Activated T-helper 2 cell treated with anti-CD3 and anti-CD28 coated beads, Interferon-gamma antibody, Interleukin-2, Interleukin-4, amounts not matched to agents 10 μg/mL and 5 μg/mL and 100 μg/mL, durations not matched to agents 14 hours and 24 hours and 36 hours (primary cell): ENCODE measurements around the gene STX11. TPM values are rescaled to one million over a fixed set of nuclear protein-coding genes. Genes with fewer than 3 reads are reported as not detected.
"Not testable (repeated sequence)": the region's sequence is repeated elsewhere in the genome, so short reads cannot be mapped to it uniquely, and the experiment has no call there.

Experiments
- DNase-seq: peaks from one replicate; pipeline ENCODE4 v3.0.0; 2021; ENCODE audit warnings: low spot score
- H3K27ac Mint-ChIP-seq: one replicate; pipeline ENCODE4 v1.8.0; 2021; ENCODE audit warnings: mixed read lengths
- H3K27me3 Mint-ChIP-seq: one replicate; pipeline ENCODE4 v1.8.0; 2021; ENCODE audit warnings: low read depth, mixed read lengths
- H3K36me3 Mint-ChIP-seq: one replicate; pipeline ENCODE4 v1.8.0; 2021; ENCODE audit warnings: low read depth, mixed read lengths
- H3K4me1 Mint-ChIP-seq: one replicate; pipeline ENCODE4 v1.8.0; 2021; ENCODE audit warnings: low read depth, mixed read lengths
- H3K4me3 Mint-ChIP-seq: one replicate; pipeline ENCODE4 v1.8.0; 2021; ENCODE audit warnings: low read depth, mild to moderate bottlenecking, moderate library complexity, mixed read lengths
- H3K9me3 Mint-ChIP-seq: one replicate; pipeline ENCODE4 v1.8.0; 2021; ENCODE audit warnings: mixed read lengths
- intact Hi-C: fragments of 100-400 bp; cut with micrococcal nuclease; formaldehyde crosslinking; loops from one replicate; pipeline ENCODE4 v1.15.1; 2023
- total RNA-seq: library from RNA; stranded (reverse); gene quantifications from 2 replicates; pipeline ENCODE4 v1.2.3, GENCODE V29; 2022

Gene STX11
- total RNA-seq, 1 donor from 2014 or later: 19.7 TPM

- H3K9me3 Mint-ChIP-seq: no peaks in the 10 kb centered on the region
- no peaks in the 10 kb centered on the region for H3K36me3 Mint-ChIP-seq
- H3K27me3 Mint-ChIP-seq: peaks cover 6% of the 10 kb centered on the region
- peak overlapping the region; percentile 32 for H3K27ac Mint-ChIP-seq
- DNase-seq: no peak
- intact Hi-C loops: no loop called here
- peaks cover 29% of the 10 kb centered on the region for H3K4me1 Mint-ChIP-seq
- H3K4me3 Mint-ChIP-seq: no peak overlapping the region
Measured at GRCh38 chr6:144129469-144129868, 20.8 kb upstream of the STX11 start.

- intact Hi-C loops: loop anchor here (1.0 to 2.0 kb wide), 5 partner anchors 20 to 85 kb away; partner anchors contain the start of gene SF3B5
- H3K4me1 Mint-ChIP-seq: peaks cover 29% of the 10 kb centered on the region
- peaks cover 4% of the 10 kb centered on the region for H3K27me3 Mint-ChIP-seq
- peak overlapping the region; percentile 84 for H3K27ac Mint-ChIP-seq
- no peaks in the 10 kb centered on the region for H3K36me3 Mint-ChIP-seq
- no peak for DNase-seq
- peak overlapping the region; percentile 19 for H3K4me3 Mint-ChIP-seq
- no peaks in the 10 kb centered on the region for H3K9me3 Mint-ChIP-seq
Measured at GRCh38 chr6:144131248-144131709, 19.0 kb upstream of the STX11 start.

DNA sequence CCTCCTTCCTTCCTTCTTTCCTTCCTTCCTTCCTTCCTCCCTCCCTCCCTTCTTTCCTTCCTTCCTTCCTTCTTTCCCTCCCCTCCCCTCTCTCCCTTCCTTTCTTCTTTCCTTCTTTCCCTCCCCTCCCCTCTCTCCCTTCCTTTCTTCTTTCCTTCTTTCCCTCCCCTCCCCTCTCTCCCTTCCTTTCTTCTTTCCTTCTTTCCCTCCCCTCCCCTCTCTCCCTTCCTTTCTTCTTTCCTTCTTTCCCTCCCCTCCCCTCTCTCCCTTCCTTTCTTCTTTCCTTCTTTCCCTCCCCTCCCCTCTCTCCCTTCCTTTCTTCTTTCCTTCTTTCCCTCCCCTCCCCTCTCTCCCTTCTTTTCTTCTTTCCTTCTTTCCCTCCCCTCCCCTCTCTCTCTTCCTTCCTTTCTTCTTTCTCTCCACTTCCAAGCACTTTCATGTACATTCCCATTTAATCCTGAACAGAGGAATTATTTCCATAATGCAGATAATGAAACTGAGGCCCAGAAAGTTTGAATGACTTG lies 18.1 kb upstream of the STX11 start:
- intact Hi-C loops, H3K36me3 Mint-ChIP-seq, H3K4me3 Mint-ChIP-seq, H3K9me3 Mint-ChIP-seq, DNase-seq: not testable (repeated sequence)
- peaks cover 11% of the 10 kb centered on the region for H3K27me3 Mint-ChIP-seq
- peak overlapping the region; percentile 51 for H3K27ac Mint-ChIP-seq
- H3K4me1 Mint-ChIP-seq: peaks cover 29% of the 10 kb centered on the region

DNA sequence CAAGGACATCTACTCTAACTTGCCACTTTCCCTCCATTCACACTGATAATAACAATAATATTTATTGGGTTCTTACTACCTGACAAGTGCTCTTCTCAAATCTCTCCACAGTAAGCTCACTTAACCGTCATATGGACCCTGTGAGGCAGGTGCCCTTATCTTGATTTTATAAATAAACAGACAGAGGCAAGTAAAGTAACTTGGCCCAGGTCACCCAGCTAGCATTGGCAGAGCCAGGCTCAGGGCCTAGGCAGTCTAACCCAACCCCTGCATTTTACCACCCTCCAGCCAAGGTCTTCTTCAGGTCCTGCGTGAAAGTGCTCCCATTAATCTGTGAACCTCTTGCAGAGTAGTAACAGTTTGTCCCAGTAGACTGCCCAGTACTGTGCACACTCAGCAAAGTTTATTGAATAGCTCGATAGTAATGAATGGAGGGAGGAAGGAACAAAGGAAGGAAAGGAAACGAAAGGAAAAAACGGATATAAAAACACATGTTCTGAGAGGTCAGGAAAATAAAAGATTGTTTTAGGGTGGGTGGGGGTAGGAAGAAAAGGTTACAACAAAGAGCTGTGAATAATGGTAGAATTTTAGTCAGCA lies 17.0 kb upstream of the STX11 start:
- peaks cover 29% of the 10 kb centered on the region for H3K4me1 Mint-ChIP-seq
- H3K27me3 Mint-ChIP-seq: peaks cover 12% of the 10 kb centered on the region
- H3K36me3 Mint-ChIP-seq: no peaks in the 10 kb centered on the region
- no peak overlapping the region for H3K4me3 Mint-ChIP-seq
- DNase-seq: no peak
- intact Hi-C loops: no loop called here
- no peak overlapping the region for H3K27ac Mint-ChIP-seq
- H3K9me3 Mint-ChIP-seq: no peaks in the 10 kb centered on the region

DNA sequence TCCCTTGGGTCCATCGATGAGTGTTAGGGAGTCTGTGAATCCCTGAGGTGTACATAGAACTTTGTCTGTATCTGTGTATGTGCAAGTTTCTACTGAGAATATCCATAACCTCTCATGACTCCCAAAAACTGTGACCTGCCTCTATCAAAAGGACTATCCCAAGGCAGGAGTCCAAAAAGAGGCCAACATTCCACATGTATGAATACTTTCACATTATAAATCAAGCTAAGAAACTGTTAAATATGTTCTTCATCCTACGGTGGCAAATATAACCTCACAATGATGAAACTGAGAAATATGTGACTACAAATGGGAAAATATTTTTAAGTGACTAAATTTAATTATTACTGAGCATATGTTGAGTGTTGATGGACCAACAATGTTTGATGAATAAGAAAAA lies 16.1 kb upstream of the STX11 start:
- H3K4me3 Mint-ChIP-seq: no peak overlapping the region
- intact Hi-C loops: no loop called here
- DNase-seq: no peak
- no peaks in the 10 kb centered on the region for H3K9me3 Mint-ChIP-seq
- H3K4me1 Mint-ChIP-seq: peaks cover 26% of the 10 kb centered on the region
- H3K27me3 Mint-ChIP-seq: peaks cover 12% of the 10 kb centered on the region
- H3K36me3 Mint-ChIP-seq: no peaks in the 10 kb centered on the region
- H3K27ac Mint-ChIP-seq: no peak overlapping the region

DNA sequence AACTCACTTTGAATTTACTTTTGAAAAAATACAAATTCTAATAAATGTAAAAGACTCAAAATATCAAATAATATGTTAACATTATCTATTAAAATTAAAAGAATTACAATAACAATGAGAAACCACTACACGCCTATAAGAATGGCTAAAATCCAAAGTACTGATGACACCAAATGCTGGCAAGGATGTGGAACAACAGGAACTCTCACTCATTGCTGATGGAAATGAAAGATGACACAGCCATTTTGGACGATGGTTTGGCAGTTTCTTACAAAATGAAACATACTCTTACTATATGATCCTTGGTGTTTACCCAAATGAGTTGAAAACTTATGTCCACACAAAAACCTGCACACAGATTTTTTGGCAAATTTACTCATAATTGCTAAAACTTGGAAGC lies 15.6 kb upstream of the STX11 start:
- intact Hi-C loops: no loop called here
- Mint-ChIP-seq H3K4me3 (no peak overlapping the region), H3K36me3 (no peaks in the 10 kb centered on the region), H3K4me1 (peaks cover 21% of the 10 kb centered on the region), H3K27me3 (peaks cover 12% of the 10 kb centered on the region), H3K9me3 (no peaks in the 10 kb centered on the region), H3K27ac (no peak overlapping the region)
- no peak for DNase-seq

GRCh38 chr6:144138542-144138941 lies 11.8 kb upstream of the STX11 start:
- Mint-ChIP-seq H3K36me3 (no peaks in the 10 kb centered on the region), H3K27ac (no peak overlapping the region), H3K4me3 (no peak overlapping the region), H3K9me3 (no peaks in the 10 kb centered on the region), H3K27me3 (peaks cover 18% of the 10 kb centered on the region), H3K4me1 (no peaks in the 10 kb centered on the region)
- DNase-seq: no peak
- intact Hi-C loops: no loop called here

DNA sequence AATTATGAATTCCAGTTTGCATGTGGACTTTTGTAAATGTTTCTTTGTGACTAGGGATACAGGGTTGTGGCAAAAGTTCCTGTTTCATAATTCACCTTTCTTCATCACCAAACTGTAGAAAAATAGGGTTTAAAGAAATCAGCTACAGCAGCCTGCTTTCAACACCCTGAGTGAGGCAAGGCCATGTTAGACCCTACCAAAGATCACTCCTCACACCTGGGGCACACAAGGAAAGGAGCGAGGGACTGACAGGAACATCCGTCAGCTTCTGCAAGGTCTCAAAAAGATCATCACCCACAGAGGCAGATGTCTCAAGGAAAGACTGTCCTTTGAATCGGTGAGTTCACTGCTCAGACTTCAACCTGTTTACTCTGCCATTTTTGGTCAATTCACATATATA lies 10.5 kb upstream of the STX11 start:
- DNase-seq: no peak
- intact Hi-C loops: no loop called here
- H3K4me3 Mint-ChIP-seq: no peak overlapping the region
- H3K27ac Mint-ChIP-seq: no peak overlapping the region
- H3K27me3 Mint-ChIP-seq: peaks cover 17% of the 10 kb centered on the region
- no peaks in the 10 kb centered on the region for H3K4me1 Mint-ChIP-seq
- no peaks in the 10 kb centered on the region for H3K9me3 Mint-ChIP-seq
- no peaks in the 10 kb centered on the region for H3K36me3 Mint-ChIP-seq

DNA sequence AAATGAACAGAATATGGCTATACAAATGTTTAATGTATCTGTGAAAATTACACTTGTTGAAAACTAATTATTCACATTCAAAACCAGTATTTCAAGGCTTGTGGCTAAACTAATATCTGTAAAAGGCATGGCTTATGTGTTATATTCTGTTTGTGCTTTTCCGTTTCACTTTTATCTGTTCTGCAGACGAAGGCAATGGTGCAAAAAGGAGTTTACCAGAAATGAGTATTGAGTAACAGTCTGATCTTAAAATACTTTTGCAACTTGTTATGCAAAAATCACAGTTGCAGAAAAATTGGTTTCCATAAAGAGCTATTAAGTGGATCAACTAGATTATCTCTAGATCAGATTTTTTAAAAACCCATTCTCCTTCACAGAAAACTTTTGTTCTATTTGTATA lies 9.4 kb upstream of the STX11 start:
- H3K27ac Mint-ChIP-seq: no peak overlapping the region
- peaks cover 2% of the 10 kb centered on the region for H3K4me1 Mint-ChIP-seq
- H3K9me3 Mint-ChIP-seq: no peaks in the 10 kb centered on the region
- no peak overlapping the region for H3K4me3 Mint-ChIP-seq
- H3K27me3 Mint-ChIP-seq: peaks cover 17% of the 10 kb centered on the region
- intact Hi-C loops: no loop called here
- no peaks in the 10 kb centered on the region for H3K36me3 Mint-ChIP-seq
- DNase-seq: no peak

- intact Hi-C loops: no loop called here
- Mint-ChIP-seq H3K27me3 (peaks cover 12% of the 10 kb centered on the region), H3K27ac (no peak overlapping the region), H3K36me3 (no peaks in the 10 kb centered on the region), H3K9me3 (no peaks in the 10 kb centered on the region), H3K4me3 (no peak overlapping the region), H3K4me1 (peaks cover 2% of the 10 kb centered on the region)
- no peak for DNase-seq
Measured at GRCh38 chr6:144141470-144141869, 8.8 kb upstream of the STX11 start.

DNA sequence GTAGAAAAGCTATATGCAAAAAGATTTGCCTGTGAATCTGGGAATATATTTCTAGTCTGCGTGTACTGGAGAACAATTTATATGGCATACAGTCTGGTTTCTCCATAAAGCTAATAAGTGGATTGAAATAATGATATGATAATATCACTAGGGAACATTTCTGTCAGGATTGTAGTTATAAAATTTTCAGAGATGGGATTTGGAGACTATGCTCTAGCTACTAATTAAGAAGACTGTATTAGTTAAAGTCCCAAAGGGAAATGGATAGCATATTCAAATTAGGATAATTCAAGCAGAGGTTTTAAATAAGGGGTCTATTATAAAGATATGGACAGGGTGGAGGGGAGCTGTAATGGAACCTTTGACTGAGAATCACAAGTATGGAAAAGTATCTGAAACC lies 7.2 kb upstream of the STX11 start:
- Mint-ChIP-seq H3K4me1 (peaks cover 9% of the 10 kb centered on the region), H3K27ac (no peak overlapping the region), H3K36me3 (no peaks in the 10 kb centered on the region), H3K27me3 (peaks cover 6% of the 10 kb centered on the region), H3K9me3 (no peaks in the 10 kb centered on the region), H3K4me3 (no peak overlapping the region)
- DNase-seq: no peak
- intact Hi-C loops: no loop called here

GRCh38 chr6:144143878-144144277 lies 6.4 kb upstream of the STX11 start:
- no peak for DNase-seq
- intact Hi-C loops: no loop called here

GRCh38 chr6:144144996-144145395 lies 5.3 kb upstream of the STX11 start:
- no peak for DNase-seq
- Mint-ChIP-seq H3K4me1 (peaks cover 14% of the 10 kb centered on the region), H3K36me3 (no peaks in the 10 kb centered on the region), H3K4me3 (no peak overlapping the region), H3K27me3 (peaks cover 6% of the 10 kb centered on the region), H3K27ac (no peak overlapping the region), H3K9me3 (no peaks in the 10 kb centered on the region)
- intact Hi-C loops: loop anchor here (5.0 kb wide), 1 partner anchor 1983 kb away; no protein-coding TSS in a partner anchor

More at GRCh38 chr6:144143878-144144277, 6.4 kb upstream of the STX11 start:
- Mint-ChIP-seq H3K36me3 (no peaks in the 10 kb centered on the region), H3K9me3 (no peaks in the 10 kb centered on the region), H3K4me3 (no peak overlapping the region), H3K27ac (no peak overlapping the region), H3K4me1 (peaks cover 10% of the 10 kb centered on the region), H3K27me3 (peaks cover 6% of the 10 kb centered on the region)
